Measurements from ENCODE around the gene ATP2B1.

The ATP2B1 gene

DNA sequence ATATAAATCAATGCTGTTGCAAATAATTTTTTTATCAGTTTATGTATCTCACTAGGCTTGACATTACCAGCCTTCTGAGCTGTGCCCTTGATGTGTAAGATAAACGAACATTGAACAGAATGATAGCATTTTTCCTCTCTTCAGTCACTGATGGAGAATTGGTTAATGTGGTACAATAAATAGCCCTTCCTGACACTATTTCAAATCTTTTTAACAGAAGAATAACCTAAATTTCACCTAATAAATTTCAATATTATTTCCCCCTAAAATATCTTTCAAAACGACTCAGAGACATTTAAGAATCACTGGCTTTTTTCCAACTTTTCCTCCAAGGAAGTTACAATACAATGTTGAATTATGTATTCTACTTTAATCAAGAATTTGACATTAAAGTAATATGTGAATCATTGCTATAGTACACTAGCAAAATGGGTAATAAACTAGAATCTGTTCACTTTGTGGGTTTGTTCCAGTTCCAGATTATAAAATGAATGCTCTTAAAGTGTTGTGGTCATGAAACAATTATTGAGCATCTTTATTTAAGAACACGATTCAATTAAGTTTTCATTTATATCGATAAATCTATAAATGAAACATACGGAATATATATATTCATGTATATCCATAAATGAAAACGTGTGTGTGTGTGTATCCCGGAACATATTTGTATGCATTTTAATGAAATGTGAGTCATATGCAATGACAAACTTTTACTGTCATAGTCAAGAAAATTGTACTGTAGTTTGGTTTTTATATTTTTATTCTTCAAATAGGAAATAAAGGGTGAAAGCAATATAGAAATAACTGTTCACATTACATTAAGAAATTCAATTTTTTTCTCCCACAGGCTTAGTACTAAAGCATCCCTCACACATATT is 2.5 kb upstream of the ATP2B1 start:
- no peak overlapping the region for H3K27ac ChIP-seq
- TF ChIP-seq, protein P1, sequence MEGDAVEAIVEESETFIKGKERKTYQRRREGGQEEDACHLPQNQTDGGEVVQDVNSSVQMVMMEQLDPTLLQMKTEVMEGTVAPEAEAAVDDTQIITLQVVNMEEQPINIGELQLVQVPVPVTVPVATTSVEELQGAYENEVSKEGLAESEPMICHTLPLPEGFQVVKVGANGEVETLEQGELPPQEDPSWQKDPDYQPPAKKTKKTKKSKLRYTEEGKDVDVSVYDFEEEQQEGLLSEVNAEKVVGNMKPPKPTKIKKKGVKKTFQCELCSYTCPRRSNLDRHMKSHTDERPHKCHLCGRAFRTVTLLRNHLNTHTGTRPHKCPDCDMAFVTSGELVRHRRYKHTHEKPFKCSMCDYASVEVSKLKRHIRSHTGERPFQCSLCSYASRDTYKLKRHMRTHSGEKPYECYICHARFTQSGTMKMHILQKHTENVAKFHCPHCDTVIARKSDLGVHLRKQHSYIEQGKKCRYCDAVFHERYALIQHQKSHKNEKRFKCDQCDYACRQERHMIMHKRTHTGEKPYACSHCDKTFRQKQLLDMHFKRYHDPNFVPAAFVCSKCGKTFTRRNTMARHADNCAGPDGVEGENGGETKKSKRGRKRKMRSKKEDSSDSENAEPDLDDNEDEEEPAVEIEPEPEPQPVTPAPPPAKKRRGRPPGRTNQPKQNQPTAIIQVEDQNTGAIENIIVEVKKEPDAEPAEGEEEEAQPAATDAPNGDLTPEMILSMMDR (conservative IDR thresholded peaks at IDR 0.05) = no peak
- TF ChIP-seq ZFX (IDR thresholded peaks at IDR 0.05) = no peak

GRCh38 chr12:89709995-89710872 is 1.6 kb upstream of the ATP2B1 start:
- peak overlapping the region; percentile 91 for H3K27ac ChIP-seq
- TF ChIP-seq, protein P1 (conservative IDR thresholded peaks at IDR 0.05) = no peak
- TF ChIP-seq ZFX (IDR thresholded peaks at IDR 0.05) = no peak

GRCh38 chr12:89709157-89709994 is 738 bp upstream of the ATP2B1 start:
- TF ChIP-seq ZFX (IDR thresholded peaks at IDR 0.05) = no peak
- TF ChIP-seq, protein P1 (conservative IDR thresholded peaks at IDR 0.05) = no peak
- H3K27ac ChIP-seq = peak overlapping the region; percentile 91

DNA sequence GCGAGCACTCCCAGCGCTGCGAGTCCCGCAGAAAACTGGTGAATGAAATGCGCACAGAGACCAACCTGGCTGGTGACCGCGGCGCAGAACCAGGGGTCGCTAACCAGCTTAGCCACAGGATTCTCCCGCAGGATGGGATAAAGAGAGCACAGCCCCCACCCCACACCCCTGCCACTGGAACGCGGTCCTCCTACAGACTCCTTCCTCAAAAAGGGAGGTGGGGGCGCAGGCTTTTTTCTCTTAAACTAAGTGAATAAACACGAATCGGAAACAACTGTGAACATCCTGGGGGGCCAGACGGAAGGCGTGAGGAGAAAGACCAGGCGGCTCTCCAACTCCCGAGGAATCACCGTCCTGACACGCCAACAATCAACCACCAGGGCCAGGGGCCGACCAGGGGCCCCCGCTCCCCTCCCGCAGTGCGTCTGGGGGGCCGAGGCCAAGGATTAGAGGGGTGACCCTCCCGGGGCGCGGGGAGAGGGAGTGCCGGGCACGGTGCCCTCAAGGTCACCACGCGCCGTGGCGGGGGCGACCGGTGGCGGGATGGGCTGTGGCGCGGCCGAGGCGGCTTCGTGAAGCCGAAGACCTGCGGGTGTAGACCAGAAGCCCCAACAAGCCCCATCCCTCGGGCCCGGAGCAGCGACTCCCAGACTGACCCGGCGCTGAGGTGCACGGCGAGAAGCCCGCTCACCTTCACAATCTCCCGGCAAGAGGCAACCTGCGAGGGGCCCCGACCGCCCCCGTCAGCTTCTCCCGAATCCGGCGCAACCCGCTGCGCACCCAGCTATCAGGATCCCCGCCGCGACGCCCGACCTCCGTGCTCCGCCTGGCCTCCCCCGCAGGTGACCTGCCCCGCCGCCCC is 704 bp downstream of the ATP2B1 start:
- peak overlapping the region; percentile 91 for H3K27ac ChIP-seq
- peak; percentile 2; the same call in 1 of the 2 replicates for TF ChIP-seq ZFX (IDR thresholded peaks at IDR 0.05)
- TF ChIP-seq, protein P1 (conservative IDR thresholded peaks at IDR 0.05) = no peak; the same call in 1 of the 2 replicates

GRCh38 chr12:89706986-89707702 is 1.5 kb downstream of the ATP2B1 start:
- peak overlapping the region; percentile 91; the same call in 1 of the 2 replicates for H3K27ac ChIP-seq

More at GRCh38 chr12:89706986-89707702, 1.5 kb downstream of the ATP2B1 start:
- TF ChIP-seq, protein P1 (conservative IDR thresholded peaks at IDR 0.05) = no peak
- TF ChIP-seq ZFX (IDR thresholded peaks at IDR 0.05) = no peak
